T-helper 1 cell treated with Interleukin-12 subunit alpha and Interleukin-12 subunit beta and Interleukin-4 antibody, amounts not matched to agents 30 μg/mL and 1 μg/mL, for 36 hours (primary cell): ENCODE data around the gene RYR2.
"Not testable (repeated sequence)": the region's sequence is repeated elsewhere in the genome, so short reads cannot be mapped to it uniquely, and the experiment has no call there.

ENCODE experiments used
- H3K27ac Mint-ChIP-seq: one replicate; pipeline ENCODE4 v1.8.0; 2021; ENCODE audit warnings: mild to moderate bottlenecking, mixed read lengths
- H3K27me3 Mint-ChIP-seq: one replicate; pipeline ENCODE4 v1.8.0; 2021; ENCODE audit warnings: low read depth, mixed read lengths
- H3K36me3 Mint-ChIP-seq: one replicate; pipeline ENCODE4 v1.8.0; 2021; ENCODE audit warnings: low read depth, mixed read lengths
- H3K4me1 Mint-ChIP-seq: one replicate; pipeline ENCODE4 v1.8.0; 2021; ENCODE audit warnings: low read depth, mixed read lengths
- H3K4me3 Mint-ChIP-seq: one replicate; pipeline ENCODE4 v1.8.0; 2021; ENCODE audit warnings: mild to moderate bottlenecking, moderate library complexity, mixed read lengths
- H3K9me3 Mint-ChIP-seq: one replicate; pipeline ENCODE4 v1.8.0; 2021; ENCODE audit warnings: mixed read lengths

RYR2 gene

GRCh38 chr1:237811633-237812032 is 769.6 kb downstream of the RYR2 start:
- no peaks in the 10 kb centered on the region for H3K36me3 Mint-ChIP-seq
- no peaks in the 10 kb centered on the region for H3K4me1 Mint-ChIP-seq
- no peak overlapping the region for H3K4me3 Mint-ChIP-seq

GRCh38 chr1:237812061-237812460 is 770.1 kb downstream of the RYR2 start:
- Mint-ChIP-seq H3K4me1 (no peaks in the 10 kb centered on the region), H3K27me3 (no peaks in the 10 kb centered on the region), H3K4me3 (no peak overlapping the region), H3K36me3 (no peaks in the 10 kb centered on the region), H3K27ac (no peak overlapping the region), H3K9me3 (no peaks in the 10 kb centered on the region)

More at GRCh38 chr1:237811633-237812032, 769.6 kb downstream of the RYR2 start:
- no peaks in the 10 kb centered on the region for H3K9me3 Mint-ChIP-seq
- no peaks in the 10 kb centered on the region for H3K27me3 Mint-ChIP-seq
- H3K27ac Mint-ChIP-seq = no peak overlapping the region

- Mint-ChIP-seq H3K9me3 (no peaks in the 10 kb centered on the region), H3K27ac (no peak overlapping the region), H3K27me3 (no peaks in the 10 kb centered on the region)
These were observed 772.4 kb downstream of the RYR2 start for GRCh38 chr1:237814319-237814924.

GRCh38 chr1:237817277-237817676 is 775.3 kb downstream of the RYR2 start:
- Mint-ChIP-seq H3K4me3 (no peak overlapping the region), H3K4me1 (no peaks in the 10 kb centered on the region), H3K9me3 (no peaks in the 10 kb centered on the region), H3K36me3 (no peaks in the 10 kb centered on the region), H3K27ac (no peak overlapping the region), H3K27me3 (no peaks in the 10 kb centered on the region)

More at GRCh38 chr1:237814319-237814924, 772.4 kb downstream of the RYR2 start:
- Mint-ChIP-seq H3K36me3 (no peaks in the 10 kb centered on the region), H3K4me3 (no peak overlapping the region), H3K4me1 (no peaks in the 10 kb centered on the region)

- not testable (repeated sequence) for H3K27me3 Mint-ChIP-seq, H3K4me3 Mint-ChIP-seq, H3K27ac Mint-ChIP-seq, H3K4me1 Mint-ChIP-seq, H3K36me3 Mint-ChIP-seq, H3K9me3 Mint-ChIP-seq
These were observed 778.6 kb downstream of the RYR2 start for GRCh38 chr1:237820634-237821033.

GRCh38 chr1:237832858-237833257 is 790.9 kb downstream of the RYR2 start:
- Mint-ChIP-seq H3K9me3 (no peaks in the 10 kb centered on the region), H3K27ac (no peak overlapping the region), H3K27me3 (no peaks in the 10 kb centered on the region), H3K4me3 (no peak overlapping the region), H3K36me3 (no peaks in the 10 kb centered on the region), H3K4me1 (no peaks in the 10 kb centered on the region)

- no peak overlapping the region for H3K4me3 Mint-ChIP-seq
These were observed 792.1 kb downstream of the RYR2 start for GRCh38 chr1:237834048-237834447.

GRCh38 chr1:237834461-237834860 is 792.5 kb downstream of the RYR2 start:
- no peak overlapping the region for H3K27ac Mint-ChIP-seq
- no peak overlapping the region for H3K4me3 Mint-ChIP-seq
- no peaks in the 10 kb centered on the region for H3K27me3 Mint-ChIP-seq
- H3K9me3 Mint-ChIP-seq = no peaks in the 10 kb centered on the region
- no peaks in the 10 kb centered on the region for H3K4me1 Mint-ChIP-seq
- no peaks in the 10 kb centered on the region for H3K36me3 Mint-ChIP-seq

More at GRCh38 chr1:237834048-237834447, 792.1 kb downstream of the RYR2 start:
- H3K9me3 Mint-ChIP-seq = no peaks in the 10 kb centered on the region
- H3K36me3 Mint-ChIP-seq = no peaks in the 10 kb centered on the region
- H3K4me1 Mint-ChIP-seq = no peaks in the 10 kb centered on the region
- no peak overlapping the region for H3K27ac Mint-ChIP-seq
- no peaks in the 10 kb centered on the region for H3K27me3 Mint-ChIP-seq

- H3K4me3 Mint-ChIP-seq = no peak overlapping the region
- no peaks in the 10 kb centered on the region for H3K9me3 Mint-ChIP-seq
- H3K27ac Mint-ChIP-seq = no peak overlapping the region
- no peaks in the 10 kb centered on the region for H3K36me3 Mint-ChIP-seq
- H3K27me3 Mint-ChIP-seq = no peaks in the 10 kb centered on the region
- H3K4me1 Mint-ChIP-seq = no peaks in the 10 kb centered on the region
These were observed 796.3 kb downstream of the RYR2 start for GRCh38 chr1:237838320-237838719.

- no peaks in the 10 kb centered on the region for H3K36me3 Mint-ChIP-seq
- H3K27ac Mint-ChIP-seq = no peak overlapping the region
- no peak overlapping the region for H3K4me3 Mint-ChIP-seq
- no peaks in the 10 kb centered on the region for H3K27me3 Mint-ChIP-seq
- H3K9me3 Mint-ChIP-seq = no peaks in the 10 kb centered on the region
- no peaks in the 10 kb centered on the region for H3K4me1 Mint-ChIP-seq
These were observed 797.0 kb downstream of the RYR2 start for GRCh38 chr1:237838904-237839534.

- Mint-ChIP-seq H3K27me3 (no peaks in the 10 kb centered on the region), H3K4me1 (no peaks in the 10 kb centered on the region), H3K9me3 (no peaks in the 10 kb centered on the region), H3K4me3 (no peak overlapping the region), H3K36me3 (no peaks in the 10 kb centered on the region), H3K27ac (no peak overlapping the region)
These were observed 799.5 kb downstream of the RYR2 start for GRCh38 chr1:237841485-237841884.

- not testable (repeated sequence) for H3K36me3 Mint-ChIP-seq, H3K9me3 Mint-ChIP-seq, H3K27me3 Mint-ChIP-seq, H3K4me1 Mint-ChIP-seq, H3K4me3 Mint-ChIP-seq, H3K27ac Mint-ChIP-seq
These were observed 801.5 kb downstream of the RYR2 start for GRCh38 chr1:237843516-237843915.

GRCh38 chr1:237851210-237851845 is 809.3 kb downstream of the RYR2 start:
- Mint-ChIP-seq H3K9me3 (no peaks in the 10 kb centered on the region), H3K4me3 (no peak overlapping the region), H3K4me1 (no peaks in the 10 kb centered on the region)

GRCh38 chr1:237852342-237852741 is 810.4 kb downstream of the RYR2 start:
- Mint-ChIP-seq H3K4me3 (no peak overlapping the region), H3K9me3 (no peaks in the 10 kb centered on the region), H3K36me3 (no peaks in the 10 kb centered on the region), H3K27me3 (no peaks in the 10 kb centered on the region), H3K4me1 (no peaks in the 10 kb centered on the region), H3K27ac (no peak overlapping the region)

More at GRCh38 chr1:237851210-237851845, 809.3 kb downstream of the RYR2 start:
- Mint-ChIP-seq H3K36me3 (no peaks in the 10 kb centered on the region), H3K27ac (no peak overlapping the region), H3K27me3 (no peaks in the 10 kb centered on the region)

GRCh38 chr1:237857455-237857854 is 815.5 kb downstream of the RYR2 start:
- no peaks in the 10 kb centered on the region for H3K36me3 Mint-ChIP-seq
- no peak overlapping the region for H3K4me3 Mint-ChIP-seq
- H3K27me3 Mint-ChIP-seq = no peaks in the 10 kb centered on the region
- H3K27ac Mint-ChIP-seq = no peak overlapping the region
- no peaks in the 10 kb centered on the region for H3K9me3 Mint-ChIP-seq
- no peaks in the 10 kb centered on the region for H3K4me1 Mint-ChIP-seq
